ENCODE data around the gene ATXN2. TPM values are rescaled to one million over a fixed set of nuclear protein-coding genes. Genes with fewer than 3 reads are reported as not detected.
A peak's percentile ranks its signal among the peaks of the same experiment; 100 is the strongest.
"Not testable (repeated sequence)": the region's sequence is repeated elsewhere in the genome, so short reads cannot be mapped to it uniquely, and the experiment has no call there.

Gene ATXN2
- total RNA-seq, 1 experiment from 2014 or later = 18.9 TPM

DNA sequence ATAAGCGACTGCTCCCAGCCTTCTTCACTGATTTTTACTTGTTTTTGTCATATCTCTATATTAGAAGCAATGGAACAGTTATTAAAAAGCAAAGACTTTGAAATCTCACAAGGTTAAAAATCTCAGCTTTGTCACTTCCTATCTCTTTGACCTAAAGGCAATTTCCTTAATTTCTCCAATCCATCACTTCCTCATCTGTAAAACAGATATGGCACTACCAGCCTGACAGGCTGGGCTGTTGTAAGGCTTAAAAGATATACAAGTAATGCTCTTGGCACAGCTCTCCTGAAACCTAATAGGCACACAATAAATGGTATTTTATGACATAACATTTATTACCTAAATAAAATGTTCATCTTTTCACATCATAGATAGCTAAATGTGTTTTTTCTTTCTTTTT, 25.6 kb downstream of the ATXN2 start:
- DNase-seq (ENCODE audit: low read depth) = no peak

- peak; percentile 92 for DNase-seq (ENCODE audit: low read depth)
These were observed 28.8 kb downstream of the ATXN2 start for GRCh38 chr12:111570084-111570961.

DNA sequence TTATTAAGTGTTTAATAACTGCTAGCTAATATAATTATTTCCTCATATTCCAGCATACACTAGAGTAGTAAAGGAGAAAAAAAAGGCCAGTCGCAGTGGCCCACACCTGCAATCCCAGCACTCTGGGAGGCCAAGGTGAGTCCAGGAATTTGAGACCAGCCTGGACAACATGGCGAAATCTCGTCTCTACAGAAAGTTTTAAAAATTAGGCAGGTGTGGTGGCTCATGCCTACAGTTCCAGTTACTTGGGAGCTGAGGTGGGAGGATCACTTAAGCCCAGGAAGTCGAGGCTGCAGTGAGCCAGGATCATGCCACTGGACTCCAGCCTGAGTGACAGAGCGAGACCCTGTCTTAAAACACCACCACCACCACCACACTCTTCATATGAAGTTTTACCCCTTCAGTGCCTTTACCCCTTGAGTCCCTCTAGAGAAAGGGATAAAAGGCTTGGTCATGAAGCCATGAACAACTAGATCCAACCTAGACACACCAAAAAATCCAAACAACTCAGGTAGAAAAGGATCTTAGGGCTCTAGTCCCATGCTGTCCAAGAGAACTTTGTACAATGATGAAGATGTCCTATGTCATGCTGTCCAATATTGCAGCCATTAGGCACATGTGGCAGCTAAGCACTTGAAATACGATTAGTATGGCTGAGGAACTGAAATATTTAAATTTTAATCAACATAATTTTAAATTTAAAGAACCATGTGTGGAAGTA, 29.6 kb downstream of the ATXN2 start:
- no peak for DNase-seq (ENCODE audit: low read depth)

DNA sequence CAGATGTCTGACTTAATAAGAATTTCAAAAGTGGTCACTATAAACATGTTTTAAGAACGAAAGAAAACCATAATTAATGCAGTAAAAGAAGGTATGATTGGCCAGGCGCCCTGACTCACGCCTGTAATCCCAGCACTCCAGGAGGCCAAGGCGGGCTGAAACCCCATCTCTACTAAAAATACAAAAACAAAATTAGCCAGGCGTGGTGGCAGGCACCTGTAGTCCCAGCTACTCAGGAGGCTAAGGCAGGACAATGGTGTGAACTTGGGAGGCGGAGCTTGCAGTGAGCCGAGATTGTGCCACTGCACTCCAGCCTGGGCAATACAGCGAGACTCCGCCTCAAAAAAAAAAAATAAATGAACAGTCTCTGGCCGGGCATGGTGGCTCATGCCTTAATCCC, 38.3 kb downstream of the ATXN2 start:
- DNase-seq (ENCODE audit: low read depth) = not testable (repeated sequence)

- no peak for DNase-seq (ENCODE audit: low read depth)
These were observed 41.1 kb downstream of the ATXN2 start for GRCh38 chr12:111558107-111558376.

DNA sequence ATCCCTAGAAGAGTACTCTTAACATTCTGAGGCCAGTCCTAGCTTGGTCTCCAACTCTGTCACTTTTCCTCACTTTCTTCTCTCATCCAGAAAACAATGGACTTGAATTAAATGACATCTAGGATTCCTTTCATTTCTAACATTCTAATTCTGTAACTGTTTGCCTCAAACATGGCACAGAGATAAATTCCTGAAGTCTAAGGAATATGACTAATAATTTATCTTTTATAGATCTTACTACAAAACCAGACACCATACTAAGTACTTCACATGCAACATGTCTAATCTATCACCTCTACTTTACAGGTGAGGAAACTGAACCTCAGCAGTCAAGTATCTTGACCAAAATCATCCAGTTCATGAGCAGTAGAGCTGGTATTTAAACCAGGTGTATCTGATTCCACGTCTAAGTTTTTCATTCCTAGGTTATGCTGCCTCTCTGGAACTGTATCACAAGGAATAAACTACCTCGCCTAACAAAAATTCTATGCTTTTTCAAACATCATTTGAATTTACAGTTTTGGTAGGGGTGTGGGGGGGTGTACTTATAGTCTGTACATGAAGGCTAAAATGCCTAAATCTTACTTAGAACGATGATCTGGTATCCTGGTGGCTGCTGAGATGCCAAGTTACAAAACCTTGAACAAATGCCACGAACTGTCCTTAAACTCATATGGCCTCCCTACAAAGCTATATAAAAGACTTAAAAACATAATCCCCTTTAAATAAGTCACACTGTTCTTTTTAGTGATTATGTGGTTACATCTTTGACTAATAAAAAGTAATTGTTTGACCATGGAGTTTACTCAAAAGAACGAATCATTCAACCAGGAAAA, 41.6 kb downstream of the ATXN2 start:
- DNase-seq (ENCODE audit: low read depth) = no peak

DNA sequence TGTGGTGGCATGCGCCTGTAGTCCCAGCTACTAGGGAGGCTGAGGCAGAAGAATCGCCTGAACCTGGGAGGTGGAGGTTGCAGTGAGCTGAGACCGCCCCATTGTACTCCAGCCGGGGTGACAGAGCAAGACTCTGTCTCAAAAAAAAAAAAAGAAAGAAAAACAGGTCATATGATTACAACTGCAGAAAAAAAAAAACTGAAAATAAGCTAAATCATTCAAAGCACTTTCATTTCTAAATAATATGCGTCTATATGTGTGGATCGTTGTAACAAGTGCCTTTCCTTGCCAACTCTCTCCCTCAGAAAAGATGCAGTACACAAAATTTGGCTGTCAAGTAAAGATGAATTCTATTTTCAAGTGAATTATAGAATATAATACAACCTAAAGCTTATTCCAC, 42.4 kb downstream of the ATXN2 start:
- no peak for DNase-seq (ENCODE audit: low read depth)

GRCh38 chr12:111555313-111555712, 43.8 kb downstream of the ATXN2 start:
- not testable (repeated sequence) for DNase-seq (ENCODE audit: low read depth)

GRCh38 chr12:111546758-111547383, 52.2 kb downstream of the ATXN2 start:
- DNase-seq (ENCODE audit: low read depth) = no peak

DNA sequence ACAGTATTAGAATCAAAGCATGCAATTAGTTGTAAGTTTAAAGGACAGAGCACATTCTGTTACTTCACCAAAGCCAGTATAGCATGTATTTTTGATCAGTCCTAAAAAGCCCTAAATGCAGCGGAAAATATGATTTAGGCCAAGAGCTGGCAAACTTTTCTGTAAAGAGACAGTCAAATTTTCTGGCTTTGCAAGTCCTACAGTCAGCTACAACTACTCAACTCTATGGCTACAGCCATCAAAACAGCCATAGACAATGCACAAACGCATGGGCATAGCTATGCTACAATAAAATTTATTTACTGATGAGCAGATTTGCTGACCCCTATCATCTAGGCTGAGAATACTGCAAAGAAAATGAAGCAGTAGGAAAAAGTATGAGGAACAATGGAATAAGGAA, 52.9 kb downstream of the ATXN2 start:
- no peak for DNase-seq (ENCODE audit: low read depth)

- no peak for DNase-seq (ENCODE audit: low read depth)
These were observed 55.1 kb downstream of the ATXN2 start for GRCh38 chr12:111544032-111544431.

GRCh38 chr12:111532751-111533150, 66.4 kb downstream of the ATXN2 start:
- no peak for DNase-seq (ENCODE audit: low read depth)

GRCh38 chr12:111529424-111530368, 69.4 kb downstream of the ATXN2 start:
- DNase-seq (ENCODE audit: low read depth) = peak; percentile 46

GRCh38 chr12:111523587-111524167, 75.4 kb downstream of the ATXN2 start:
- no peak for DNase-seq (ENCODE audit: low read depth)

DNA sequence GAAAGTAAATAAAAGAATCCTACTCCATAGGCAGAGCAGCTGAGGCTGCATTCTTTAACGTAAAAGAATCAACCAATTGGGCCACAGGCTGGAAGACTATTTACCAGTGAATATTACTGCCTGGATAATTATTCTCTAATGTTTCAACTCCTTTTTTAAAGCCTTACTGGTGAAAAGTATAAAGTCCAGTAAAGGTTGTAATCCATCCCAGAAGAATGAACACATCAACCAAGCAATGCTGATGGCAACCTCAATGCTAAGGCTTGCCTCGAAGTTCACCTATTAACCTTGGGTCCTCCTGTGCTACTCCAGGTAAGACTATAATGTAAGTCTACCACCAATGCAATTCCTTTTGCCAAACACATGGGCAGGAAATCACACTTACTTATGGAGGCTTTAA, 77.3 kb downstream of the ATXN2 start:
- DNase-seq (ENCODE audit: low read depth) = no peak

- DNase-seq (ENCODE audit: low read depth) = no peak
These were observed 79.2 kb downstream of the ATXN2 start for GRCh38 chr12:111519937-111520336.

DNA sequence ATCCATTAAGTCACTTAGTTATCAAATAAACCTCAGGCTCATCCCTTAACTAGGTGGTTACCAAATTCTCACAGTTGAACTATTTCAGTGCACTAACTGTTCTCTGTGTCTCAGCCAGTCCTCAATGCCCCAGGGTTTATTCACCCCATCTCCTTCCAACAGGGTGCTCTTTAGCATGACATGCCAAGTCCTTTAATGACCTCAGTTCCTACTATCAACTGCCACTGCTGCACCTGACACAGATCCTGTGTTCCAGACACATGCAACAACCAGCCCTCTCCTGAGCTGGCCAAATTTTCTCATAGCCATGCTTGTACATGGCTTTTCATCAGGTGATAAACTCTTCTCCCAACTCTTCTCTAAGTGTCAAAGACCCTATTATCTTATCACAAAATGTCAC, 80.0 kb downstream of the ATXN2 start:
- DNase-seq (ENCODE audit: low read depth) = no peak

DNA sequence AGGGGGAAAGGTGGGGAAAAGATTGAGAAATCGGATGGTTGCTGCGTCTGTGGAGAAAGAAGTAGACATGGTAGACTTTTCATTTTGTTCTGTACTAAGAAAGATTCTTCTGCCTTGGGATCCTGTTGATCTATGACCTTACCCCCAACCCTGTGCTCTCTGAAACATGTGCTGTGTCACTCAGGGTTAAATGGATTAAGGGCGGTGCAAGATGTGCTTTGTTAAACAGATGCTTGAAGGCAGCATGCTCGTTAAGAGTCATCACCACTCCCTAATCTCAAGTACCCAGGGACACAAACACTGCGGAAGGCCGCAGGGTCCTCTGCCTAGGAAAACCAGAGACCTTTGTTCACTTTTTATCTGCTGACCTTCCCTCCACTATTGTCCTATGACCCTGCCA, 91.4 kb downstream of the ATXN2 start:
- DNase-seq (ENCODE audit: low read depth) = not testable (repeated sequence)

- not testable (repeated sequence) for DNase-seq (ENCODE audit: low read depth)
These were observed 91.9 kb downstream of the ATXN2 start for GRCh38 chr12:111507258-111507657.

DNA sequence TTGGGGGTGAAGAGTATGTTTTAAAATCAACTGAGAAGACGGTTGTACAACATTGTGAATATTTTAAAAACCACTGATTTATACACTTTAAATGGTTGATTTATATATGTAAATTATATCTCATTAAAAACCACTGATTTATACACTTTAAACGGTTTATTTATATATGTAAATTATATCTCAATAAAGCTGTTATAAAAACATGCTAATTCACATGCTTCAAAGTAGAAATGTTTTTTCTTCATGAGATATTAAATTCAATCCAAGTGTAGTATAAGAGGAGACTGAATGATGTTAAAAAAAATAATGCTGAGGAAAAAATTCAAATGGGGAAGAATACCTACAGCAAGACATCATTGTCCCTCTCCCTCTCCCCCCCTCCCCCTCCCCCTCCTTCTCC, 92.9 kb downstream of the ATXN2 start:
- DNase-seq (ENCODE audit: low read depth) = no peak
